GM21737 (cell line): ENCODE results near the gene SHB.
"Not testable (repeated sequence)": the region's sequence is repeated elsewhere in the genome, so short reads cannot be mapped to it uniquely, and the experiment has no call there.

Experiments
- ATAC-seq: cut with Tn5 transposase; IDR thresholded peaks from one replicate; pipeline ENCODE4 v1.9.1; 2021; ENCODE audit warnings: mild to moderate bottlenecking, moderate library complexity; ENCODE audit not compliant: unreplicated experiment

SHB gene

DNA sequence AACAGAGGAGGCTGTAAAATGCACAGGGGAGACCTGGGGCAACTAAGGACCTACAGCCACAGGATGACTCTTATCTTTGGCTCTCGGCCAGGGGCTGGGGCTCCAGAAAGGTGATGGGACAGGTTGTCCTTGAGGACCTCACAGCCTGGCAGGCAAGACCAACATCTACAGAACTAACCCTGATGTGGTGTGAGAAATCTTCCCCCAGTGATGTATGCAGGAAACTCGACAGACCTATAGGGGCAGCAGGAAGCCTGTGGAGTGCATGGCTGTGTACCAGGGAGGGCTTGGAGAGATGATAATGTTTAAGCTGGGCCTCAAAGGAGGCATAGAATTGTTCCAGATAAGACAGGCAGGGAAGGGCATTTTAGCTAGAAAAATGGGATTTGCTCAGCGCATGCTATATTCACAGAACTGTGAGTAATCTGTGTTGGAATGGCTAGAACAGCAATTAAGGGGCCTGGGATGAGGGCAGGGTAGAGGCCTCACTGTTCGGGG lies 96.6 kb downstream of the SHB start:
- no peak for ATAC-seq

- no peak for ATAC-seq
Measured at GRCh38 chr9:37971691-37972090, 97.3 kb downstream of the SHB start.

GRCh38 chr9:37971108-37971459 lies 97.9 kb downstream of the SHB start:
- ATAC-seq = no peak

DNA sequence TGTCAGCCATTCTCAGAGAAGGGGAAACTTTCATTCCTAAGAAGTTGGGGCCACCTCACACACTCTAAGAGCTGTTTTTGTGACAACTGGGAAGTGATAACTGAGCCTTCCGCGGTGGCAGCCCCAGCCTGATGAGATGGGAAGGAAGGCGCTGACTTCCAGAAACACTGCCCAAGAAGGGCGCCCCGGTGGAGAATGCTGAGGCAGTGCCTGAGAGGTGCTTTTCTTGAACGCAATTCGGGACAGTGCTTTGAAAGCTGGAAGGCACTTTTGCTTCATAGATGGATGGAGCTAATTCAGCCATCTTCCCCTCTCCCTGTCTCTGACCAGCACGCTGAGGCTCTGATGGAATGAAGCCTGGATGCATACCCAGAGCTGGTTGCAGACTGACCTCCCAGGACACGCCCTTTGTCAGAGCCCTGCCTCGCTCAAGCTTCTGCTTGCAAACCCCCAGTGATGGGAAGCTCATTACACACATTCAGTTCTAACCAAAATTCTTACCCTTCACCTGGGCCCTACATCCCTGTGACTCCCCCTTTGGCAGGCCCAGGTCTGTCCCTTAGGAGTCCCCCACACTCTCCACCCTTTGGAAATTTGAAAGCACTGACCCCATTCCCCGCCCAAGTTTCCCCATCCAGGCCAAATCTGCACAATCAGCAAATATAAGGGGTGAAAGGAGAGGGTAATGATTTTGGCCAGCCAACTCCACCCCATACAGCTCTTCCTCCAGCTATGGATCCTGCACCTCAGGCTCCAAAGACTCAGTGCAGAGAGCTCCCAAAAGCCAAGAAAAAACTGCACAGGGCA lies 98.5 kb downstream of the SHB start:
- ATAC-seq = no peak

GRCh38 chr9:37969558-37970300 lies 99.3 kb downstream of the SHB start:
- ATAC-seq = no peak

DNA sequence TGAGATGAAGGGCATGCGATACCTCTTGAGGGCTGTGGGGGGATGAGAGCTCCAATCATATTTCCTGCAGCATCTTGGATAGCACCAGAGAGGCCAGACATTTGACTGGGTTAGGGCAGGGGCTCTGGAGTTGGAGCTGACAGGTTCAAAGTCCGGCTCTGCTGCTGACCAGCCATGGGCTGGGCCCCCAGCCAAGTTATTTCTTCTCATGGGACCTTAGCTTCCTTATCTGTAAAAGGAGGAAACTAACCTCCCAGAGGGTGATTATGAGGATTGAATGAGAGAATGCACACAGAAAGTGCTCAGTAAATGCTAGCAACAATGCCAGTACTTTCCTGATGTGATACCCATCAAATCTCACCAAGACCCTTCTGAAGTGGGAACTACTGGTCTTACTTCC lies 99.9 kb downstream of the SHB start:
- ATAC-seq = no peak

GRCh38 chr9:37968228-37968701 lies 100.8 kb downstream of the SHB start:
- ATAC-seq = no peak

GRCh38 chr9:37967761-37968080 lies 101.3 kb downstream of the SHB start:
- no peak for ATAC-seq

DNA sequence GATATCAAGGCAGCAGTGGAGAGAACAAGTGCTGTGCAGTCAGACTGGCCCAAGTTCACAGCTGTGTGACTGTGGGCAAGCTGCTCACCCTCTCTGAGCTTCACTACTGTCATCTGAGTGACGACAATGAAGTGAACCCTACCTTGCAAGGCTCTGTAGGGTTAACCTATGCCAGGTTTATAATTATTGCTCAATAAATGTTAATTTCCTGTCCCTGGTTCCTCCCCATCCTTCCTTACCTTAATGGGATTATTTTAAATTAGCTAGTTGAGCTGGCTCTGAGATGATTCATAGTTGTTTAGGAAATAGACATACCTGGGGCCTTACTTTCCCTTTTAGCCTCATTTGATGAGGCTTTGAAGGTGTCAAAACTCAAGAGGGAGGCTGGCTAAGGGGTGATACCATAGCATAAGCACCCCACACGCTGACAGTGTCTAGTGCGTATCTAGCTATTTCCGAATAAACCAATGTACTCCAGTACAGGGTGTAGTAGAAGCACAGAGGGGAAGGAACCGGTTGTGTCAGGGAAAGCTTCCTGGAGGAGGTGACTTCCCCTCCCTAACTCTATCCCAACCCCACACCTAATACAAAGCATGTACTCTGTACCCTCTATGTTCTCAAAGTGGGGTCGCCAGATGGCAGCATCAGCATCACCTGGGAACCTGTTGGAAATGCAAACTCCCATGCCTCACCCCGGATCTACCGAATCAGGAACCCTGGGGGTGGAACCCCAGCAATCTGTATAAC lies 101.8 kb downstream of the SHB start:
- no peak for ATAC-seq

GRCh38 chr9:37966412-37967013 lies 102.5 kb downstream of the SHB start:
- ATAC-seq = peak; percentile 57

DNA sequence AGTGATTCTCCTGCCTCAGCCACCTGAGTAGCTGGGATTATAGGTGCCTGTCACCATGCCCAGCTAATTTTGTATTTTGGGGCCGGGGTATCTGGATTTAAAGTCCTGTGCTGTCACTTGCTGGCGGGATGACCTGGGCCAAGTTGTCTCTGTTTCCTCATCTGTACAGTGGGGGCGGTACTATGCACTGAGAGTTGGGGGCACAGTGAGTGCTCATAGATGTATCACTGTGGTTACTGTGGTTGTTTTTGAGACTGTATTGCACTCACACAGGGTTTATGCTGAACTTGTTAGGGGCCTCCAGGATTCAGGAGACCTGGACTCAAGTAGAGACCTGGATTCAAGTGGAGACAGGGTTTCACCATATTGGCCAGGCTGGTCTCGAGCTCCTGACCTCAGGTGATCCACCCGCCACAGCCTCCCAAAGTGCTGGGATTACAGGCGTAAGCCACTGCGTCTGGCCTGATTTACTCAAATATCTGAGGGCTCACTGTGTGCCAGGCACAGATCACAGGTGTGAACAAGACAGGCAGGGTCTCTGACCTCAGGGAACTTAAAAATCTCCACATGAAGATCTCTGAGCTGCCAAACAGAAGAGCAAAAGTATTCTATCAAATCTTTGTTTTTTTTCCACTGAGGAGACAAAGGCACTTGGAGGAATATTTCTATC lies 103.2 kb downstream of the SHB start:
- ATAC-seq = not testable (repeated sequence)

- no peak for ATAC-seq
Measured at GRCh38 chr9:37965116-37965515, 103.9 kb downstream of the SHB start.

DNA sequence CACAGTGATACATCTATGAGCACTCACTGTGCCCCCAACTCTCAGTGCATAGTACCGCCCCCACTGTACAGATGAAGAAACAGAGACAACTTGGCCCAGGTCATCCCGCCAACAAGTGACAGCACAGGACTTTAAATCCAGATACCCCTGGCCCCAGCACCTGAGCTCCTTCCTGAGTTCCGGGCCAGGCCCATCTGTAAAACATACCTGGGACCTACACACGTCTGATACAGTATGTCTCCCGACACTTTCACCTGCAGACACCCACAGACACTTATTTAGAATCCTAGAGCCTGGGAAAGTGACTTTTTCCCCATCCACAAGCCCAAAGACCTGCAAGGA lies 104.3 kb downstream of the SHB start:
- no peak for ATAC-seq

- ATAC-seq = no peak
Measured at GRCh38 chr9:37963936-37964739, 104.9 kb downstream of the SHB start.

DNA sequence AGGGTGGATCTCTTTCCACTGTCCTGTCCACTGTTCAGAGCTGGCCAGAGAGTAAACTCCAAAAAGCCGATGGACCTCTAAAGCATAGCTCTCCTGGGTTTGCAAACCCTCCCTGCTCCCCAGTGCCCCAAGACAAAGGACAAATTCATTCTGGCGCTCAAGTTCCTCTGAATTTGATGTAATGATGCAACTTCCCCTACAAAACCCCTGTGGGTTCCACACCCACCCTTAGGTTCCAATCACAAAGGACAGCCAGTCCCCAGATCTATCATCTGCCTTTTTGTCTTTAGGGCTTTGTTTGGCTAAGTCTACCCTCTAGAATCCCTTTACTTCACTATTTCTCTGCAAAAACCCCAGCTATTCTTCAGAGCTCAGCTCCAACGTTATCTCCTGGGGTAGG lies 107.7 kb downstream of the SHB start:
- no peak for ATAC-seq

DNA sequence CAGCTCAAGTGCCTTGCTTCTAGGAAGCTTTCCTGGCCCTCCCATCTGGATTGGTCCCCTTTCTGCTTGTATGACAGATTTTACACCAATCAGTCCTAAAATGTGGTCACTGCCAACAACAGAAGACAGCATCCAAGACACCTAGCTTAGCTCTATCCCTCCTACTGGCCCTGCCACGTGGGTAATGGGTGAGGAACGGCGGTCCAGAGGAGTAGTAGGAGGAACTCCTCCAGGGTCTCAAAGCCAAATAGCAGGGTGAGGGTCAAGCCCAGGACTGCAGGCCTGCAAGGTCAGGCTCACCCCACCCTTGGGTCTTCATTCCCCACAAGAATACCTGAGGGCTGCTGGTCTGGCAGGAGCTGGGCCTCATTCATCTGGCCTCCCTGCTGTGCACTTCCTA lies 108.4 kb downstream of the SHB start:
- no peak for ATAC-seq

- ATAC-seq = no peak
Measured at GRCh38 chr9:37959976-37960375, 109.1 kb downstream of the SHB start.

DNA sequence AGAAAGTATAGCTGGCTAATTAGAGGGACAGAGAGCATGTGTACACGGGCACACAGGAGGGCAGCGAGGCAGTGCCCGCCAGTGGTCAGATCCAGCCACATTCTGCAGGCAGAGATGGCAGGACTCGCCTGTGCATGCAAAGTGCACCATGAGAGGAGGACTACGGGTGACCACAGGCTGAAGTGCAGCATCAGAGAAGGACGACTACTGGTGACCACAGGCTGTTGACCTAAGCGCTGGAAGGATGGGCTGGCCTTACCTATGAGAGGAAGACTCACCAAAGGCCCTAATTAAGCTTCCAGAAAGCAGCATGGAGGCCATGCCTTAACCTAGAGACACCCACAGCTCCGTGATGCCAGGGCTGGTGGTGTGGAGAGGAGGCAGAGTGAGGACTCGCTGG lies 110.9 kb downstream of the SHB start:
- ATAC-seq = no peak

GRCh38 chr9:37957664-37957953 lies 111.4 kb downstream of the SHB start:
- ATAC-seq = no peak
